Measurements from ENCODE around the gene ISOC1. TPM values are rescaled to one million over a fixed set of nuclear protein-coding genes. Genes with fewer than 3 reads are reported as not detected.
A peak's percentile ranks its signal among the peaks of the same experiment; 100 is the strongest.

The ISOC1 gene
- total RNA-seq (2014; rRNA removed; shearing (Covaris generic)): 26.6 and 32.4 TPM in 2 replicates

- H3K36me3 ChIP-seq (replicated peaks; ENCODE audit: control insufficient read depth, insufficient read depth, low read length): no peaks in the 10 kb centered on the region
- DNase-seq: peak; percentile 93
- H3K4me3 ChIP-seq (ENCODE audit: insufficient read depth, low read depth, low read length): peak within 1 kb of the TSS; percentile 93
- peaks cover 15% of the 10 kb centered on the region for H3K27me3 ChIP-seq (ENCODE audit: control insufficient read depth, insufficient read depth, low read length)
These were observed at the start of gene ISOC1 for GRCh38 chr5:129094087-129094923. Gene ISOC1 (plus strand): TSS chr5:129094749. CDS start chr5:129094767, 18 bp downstream.

GRCh38 chr5:129046151-129046550 lies 48.4 kb upstream of the ISOC1 start:
- Histone ChIP-seq H3K4me3 (ENCODE audit: insufficient read depth, low read depth, low read length) (no peak overlapping the region), H3K27me3 (ENCODE audit: control insufficient read depth, insufficient read depth, low read length) (no peaks in the 10 kb centered on the region), H3K36me3 (replicated peaks; ENCODE audit: control insufficient read depth, insufficient read depth, low read length) (no peaks in the 10 kb centered on the region)
- no peak for DNase-seq

DNA sequence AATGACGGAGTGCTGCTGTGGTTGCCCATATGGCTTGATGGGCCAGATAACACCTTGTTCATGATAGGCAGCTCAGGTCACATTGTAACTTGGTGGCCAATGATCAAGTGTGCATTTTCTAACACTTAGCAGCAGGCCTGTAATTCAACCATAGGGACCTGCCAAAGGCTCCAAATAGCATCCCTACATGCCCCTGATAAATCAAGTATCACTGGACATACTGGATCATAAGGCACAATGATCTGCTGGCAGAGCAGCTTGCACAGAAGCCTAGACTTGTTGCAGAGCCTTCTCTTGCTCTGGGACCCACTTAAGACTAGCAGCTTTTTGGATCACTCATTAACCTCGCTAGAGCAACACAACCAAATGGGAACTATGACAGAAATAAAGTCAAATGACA lies 46.0 kb upstream of the ISOC1 start:
- H3K36me3 ChIP-seq (replicated peaks; ENCODE audit: control insufficient read depth, insufficient read depth, low read length): no peaks in the 10 kb centered on the region
- no peak overlapping the region for H3K4me3 ChIP-seq (ENCODE audit: insufficient read depth, low read depth, low read length)
- no peaks in the 10 kb centered on the region for H3K27me3 ChIP-seq (ENCODE audit: control insufficient read depth, insufficient read depth, low read length)
- DNase-seq: no peak

DNA sequence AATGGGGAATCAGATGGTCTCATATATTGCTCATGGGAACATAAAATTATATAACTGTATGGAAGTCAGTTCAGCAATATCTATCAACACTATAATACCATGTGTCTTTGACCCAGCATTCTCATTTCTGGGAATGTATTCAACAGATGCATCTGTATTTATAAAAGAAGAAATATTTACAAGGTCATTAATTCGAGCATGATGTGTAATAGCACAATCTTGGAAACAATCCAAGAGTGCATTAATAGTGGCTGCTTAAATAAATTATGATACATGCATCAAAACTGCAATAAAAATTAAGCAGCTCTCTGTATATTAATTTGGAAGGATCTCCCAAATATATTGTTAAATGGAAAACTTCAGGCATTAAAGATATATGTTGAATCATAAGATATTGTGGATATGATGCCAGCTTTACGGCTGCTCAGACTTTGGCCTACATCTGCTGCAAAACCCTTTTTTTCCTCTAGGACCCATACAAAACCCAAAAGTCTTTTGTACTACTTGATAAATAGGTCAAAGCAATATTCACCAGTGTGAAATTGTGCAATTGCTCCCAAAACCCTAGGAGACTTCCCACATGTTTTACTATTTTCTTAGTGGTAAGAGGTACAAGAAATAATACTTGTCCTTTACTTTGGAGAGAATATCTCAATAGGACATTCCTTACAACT lies 45.3 kb upstream of the ISOC1 start:
- no peaks in the 10 kb centered on the region for H3K36me3 ChIP-seq (replicated peaks; ENCODE audit: control insufficient read depth, insufficient read depth, low read length)
- DNase-seq: no peak
- H3K27me3 ChIP-seq (ENCODE audit: control insufficient read depth, insufficient read depth, low read length): no peaks in the 10 kb centered on the region

GRCh38 chr5:129051283-129051682 lies 43.3 kb upstream of the ISOC1 start:
- Histone ChIP-seq H3K27me3 (ENCODE audit: control insufficient read depth, insufficient read depth, low read length) (no peaks in the 10 kb centered on the region), H3K36me3 (replicated peaks; ENCODE audit: control insufficient read depth, insufficient read depth, low read length) (no peaks in the 10 kb centered on the region), H3K4me3 (ENCODE audit: insufficient read depth, low read depth, low read length) (no peak overlapping the region)
- no peak for DNase-seq

More for the DNA sequence above, 45.3 kb upstream of the ISOC1 start:
- H3K4me3 ChIP-seq (ENCODE audit: insufficient read depth, low read depth, low read length): no peak overlapping the region

- no peak for DNase-seq
- Histone ChIP-seq H3K36me3 (replicated peaks; ENCODE audit: control insufficient read depth, insufficient read depth, low read length) (no peaks in the 10 kb centered on the region), H3K27me3 (ENCODE audit: control insufficient read depth, insufficient read depth, low read length) (no peaks in the 10 kb centered on the region), H3K4me3 (ENCODE audit: insufficient read depth, low read depth, low read length) (no peak overlapping the region)
These were observed 41.1 kb upstream of the ISOC1 start for GRCh38 chr5:129053438-129053837.

DNA sequence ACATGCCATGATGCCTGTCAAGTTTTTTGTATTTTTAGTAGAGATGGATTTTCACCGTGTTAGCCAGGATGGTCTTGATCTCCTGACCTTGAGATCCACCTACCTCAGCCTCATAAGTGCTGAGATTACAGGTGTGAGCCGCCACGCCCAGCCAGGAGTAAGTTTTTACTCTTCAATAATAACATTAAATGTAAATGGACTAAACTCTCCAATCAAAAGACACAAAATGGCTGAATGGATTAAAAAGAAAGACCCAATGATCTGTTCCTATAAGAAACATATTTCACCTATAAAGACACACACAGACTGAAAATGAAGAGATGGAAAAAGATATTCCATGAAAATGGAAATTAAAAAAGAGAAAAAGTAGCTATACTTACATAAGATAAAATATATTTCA lies 37.2 kb upstream of the ISOC1 start:
- no peak overlapping the region for H3K4me3 ChIP-seq (ENCODE audit: insufficient read depth, low read depth, low read length)

DNA sequence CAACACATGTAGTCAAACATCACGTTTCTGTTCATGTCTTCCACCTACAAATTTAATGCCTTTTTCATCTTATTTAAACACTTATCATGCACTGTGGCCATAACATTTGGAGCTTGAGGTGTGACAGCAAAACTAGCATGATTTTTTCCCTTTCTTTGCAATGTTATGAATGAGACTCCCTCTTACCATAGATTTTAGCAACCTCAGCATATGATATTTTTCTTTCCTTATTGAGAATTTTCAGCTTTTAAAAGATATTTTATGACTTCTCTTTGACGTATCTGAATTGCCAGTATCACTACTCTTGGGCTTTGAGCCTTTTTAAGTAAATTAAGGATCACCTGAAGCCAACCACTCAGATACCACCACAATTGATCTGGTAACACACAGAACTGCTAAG lies 32.7 kb upstream of the ISOC1 start:
- no peak for DNase-seq
- Histone ChIP-seq H3K4me3 (ENCODE audit: insufficient read depth, low read depth, low read length) (no peak overlapping the region), H3K27me3 (ENCODE audit: control insufficient read depth, insufficient read depth, low read length) (no peaks in the 10 kb centered on the region), H3K36me3 (replicated peaks; ENCODE audit: control insufficient read depth, insufficient read depth, low read length) (no peaks in the 10 kb centered on the region)

More for the DNA sequence above, 37.2 kb upstream of the ISOC1 start:
- no peak for DNase-seq
- Histone ChIP-seq H3K27me3 (ENCODE audit: control insufficient read depth, insufficient read depth, low read length) (no peaks in the 10 kb centered on the region), H3K36me3 (replicated peaks; ENCODE audit: control insufficient read depth, insufficient read depth, low read length) (no peaks in the 10 kb centered on the region)

DNA sequence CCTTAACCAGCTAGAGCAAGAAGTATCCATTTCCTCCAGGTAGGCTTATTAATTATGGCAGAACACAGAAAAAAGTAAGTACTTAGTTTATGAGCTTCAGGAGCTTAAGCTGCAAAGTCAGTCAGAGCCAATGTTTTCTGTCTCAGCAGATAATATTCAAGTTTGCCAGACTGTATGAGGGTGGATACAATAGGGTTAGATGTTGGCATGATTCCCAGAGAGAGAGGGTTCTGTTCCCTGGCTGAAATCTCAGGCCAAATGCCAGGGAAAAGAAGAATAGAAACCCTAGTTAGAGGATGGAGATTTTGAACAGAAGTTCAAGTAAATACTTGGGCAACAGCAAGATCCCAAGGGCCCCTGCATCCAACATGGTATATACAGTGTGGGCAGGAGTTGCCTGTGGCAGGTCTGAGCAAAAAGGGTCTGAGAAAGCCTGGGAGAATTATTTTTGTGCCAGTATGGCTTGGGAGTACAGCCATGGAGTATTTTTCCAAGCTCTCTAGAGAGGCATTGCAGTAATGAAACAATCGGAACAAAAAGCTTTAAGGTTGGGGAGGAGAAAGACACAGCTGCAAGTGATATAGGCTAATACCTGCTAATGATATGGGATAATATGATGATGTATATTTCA lies 31.0 kb upstream of the ISOC1 start:
- no peaks in the 10 kb centered on the region for H3K36me3 ChIP-seq (replicated peaks; ENCODE audit: control insufficient read depth, insufficient read depth, low read length)
- DNase-seq: no peak

GRCh38 chr5:129065721-129066120 lies 28.8 kb upstream of the ISOC1 start:
- DNase-seq: no peak
- no peak overlapping the region for H3K4me3 ChIP-seq (ENCODE audit: insufficient read depth, low read depth, low read length)
- no peaks in the 10 kb centered on the region for H3K36me3 ChIP-seq (replicated peaks; ENCODE audit: control insufficient read depth, insufficient read depth, low read length)
- H3K27me3 ChIP-seq (ENCODE audit: control insufficient read depth, insufficient read depth, low read length): no peaks in the 10 kb centered on the region

More for the DNA sequence above, 31.0 kb upstream of the ISOC1 start:
- H3K4me3 ChIP-seq (ENCODE audit: insufficient read depth, low read depth, low read length): no peak overlapping the region
- H3K27me3 ChIP-seq (ENCODE audit: control insufficient read depth, insufficient read depth, low read length): no peaks in the 10 kb centered on the region

- no peaks in the 10 kb centered on the region for H3K27me3 ChIP-seq (ENCODE audit: control insufficient read depth, insufficient read depth, low read length)
- no peak overlapping the region for H3K4me3 ChIP-seq (ENCODE audit: insufficient read depth, low read depth, low read length)
- DNase-seq: no peak
- no peaks in the 10 kb centered on the region for H3K36me3 ChIP-seq (replicated peaks; ENCODE audit: control insufficient read depth, insufficient read depth, low read length)
These were observed 26.8 kb upstream of the ISOC1 start for GRCh38 chr5:129067745-129068144.

DNA sequence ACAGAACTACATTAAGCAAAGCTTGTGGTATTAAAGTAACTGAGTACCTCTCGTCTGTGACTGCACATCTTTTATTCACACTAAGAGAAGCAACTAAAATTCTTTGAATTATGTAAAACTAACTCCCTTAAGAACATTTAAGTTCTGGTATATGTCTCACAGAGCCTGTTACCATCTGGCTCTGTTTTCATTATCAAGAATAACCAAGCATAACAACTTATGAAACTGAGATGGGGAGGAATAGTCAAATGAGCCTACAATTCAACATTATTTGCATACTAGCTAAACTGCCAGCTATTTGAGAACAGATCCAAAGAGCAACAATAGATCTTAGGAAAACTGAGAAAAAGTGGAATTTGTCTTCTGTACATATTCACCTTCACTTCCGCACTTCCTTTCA lies 25.3 kb upstream of the ISOC1 start:
- DNase-seq: no peak
- no peak overlapping the region for H3K4me3 ChIP-seq (ENCODE audit: insufficient read depth, low read depth, low read length)
- no peaks in the 10 kb centered on the region for H3K27me3 ChIP-seq (ENCODE audit: control insufficient read depth, insufficient read depth, low read length)
- no peaks in the 10 kb centered on the region for H3K36me3 ChIP-seq (replicated peaks; ENCODE audit: control insufficient read depth, insufficient read depth, low read length)

GRCh38 chr5:129073111-129073510 lies 21.4 kb upstream of the ISOC1 start:
- Histone ChIP-seq H3K27me3 (ENCODE audit: control insufficient read depth, insufficient read depth, low read length) (no peaks in the 10 kb centered on the region), H3K36me3 (replicated peaks; ENCODE audit: control insufficient read depth, insufficient read depth, low read length) (no peaks in the 10 kb centered on the region), H3K4me3 (ENCODE audit: insufficient read depth, low read depth, low read length) (no peak overlapping the region)
- DNase-seq: no peak

GRCh38 chr5:129074903-129075302 lies 19.6 kb upstream of the ISOC1 start:
- Histone ChIP-seq H3K27me3 (ENCODE audit: control insufficient read depth, insufficient read depth, low read length) (no peaks in the 10 kb centered on the region), H3K36me3 (replicated peaks; ENCODE audit: control insufficient read depth, insufficient read depth, low read length) (no peaks in the 10 kb centered on the region), H3K4me3 (ENCODE audit: insufficient read depth, low read depth, low read length) (no peak overlapping the region)
- no peak for DNase-seq

All from H7 (cell line).